Measurements from ENCODE around the gene EMC7. TPM values are rescaled to one million over a fixed set of nuclear protein-coding genes. Genes with fewer than 3 reads are reported as not detected.

EMC7 gene
- total RNA-seq, result 27.3 TPM
- polyA plus RNA-seq, result 59.1 TPM
- long read RNA-seq, donor 1, transcript EMC7-201 (5 exons, 1,155 nt), result major isoform, 5 of 5 reads
- long read RNA-seq, donor 1, partial matches to known transcripts, result 0 of 5 reads
- long read RNA-seq, donor 1, other reads (novel, unspliced or antisense), result 0 of 5 reads
- long read RNA-seq, donor 2, result 0 reads
- long read RNA-seq, donor 3, transcript EMC7-201 (5 exons, 1,155 nt), result major isoform, 100 of 111 reads
- long read RNA-seq, donor 3, partial matches to known transcripts, result 9 of 111 reads
- long read RNA-seq, donor 3, other reads (novel, unspliced or antisense), result 0 of 111 reads
- long read RNA-seq, donor 4, transcript EMC7-201 (5 exons, 1,155 nt), result major isoform, 25 of 31 reads
- long read RNA-seq, donor 4, partial matches to known transcripts, result 5 of 31 reads
- long read RNA-seq, donor 4, other reads (novel, unspliced or antisense), result 0 of 31 reads
- long read RNA-seq, donor 5, transcript EMC7-201 (5 exons, 1,155 nt), result major isoform, 86 of 103 reads
- long read RNA-seq, donor 5, partial matches to known transcripts, result 17 of 103 reads
- long read RNA-seq, donor 5, other reads (novel, unspliced or antisense), result 0 of 103 reads
- long read RNA-seq, donor 6, transcript EMC7-201 (5 exons, 1,155 nt), result major isoform, 50 of 55 reads
- long read RNA-seq, donor 6, partial matches to known transcripts, result 5 of 55 reads
- long read RNA-seq, donor 6, other reads (novel, unspliced or antisense), result 0 of 55 reads
- long read RNA-seq, donor 7, transcript EMC7-201 (5 exons, 1,155 nt), result major isoform, 52 of 55 reads
- long read RNA-seq, donor 7, partial matches to known transcripts, result 0 of 55 reads
- long read RNA-seq, donor 7, other reads (novel, unspliced or antisense), result 0 of 55 reads
- long read RNA-seq, donor 8, transcript EMC7-201 (5 exons, 1,155 nt), result major isoform, 21 of 21 reads
- long read RNA-seq, donor 8, partial matches to known transcripts, result 0 of 21 reads
- long read RNA-seq, donor 8, other reads (novel, unspliced or antisense), result 0 of 21 reads
- long read RNA-seq, donor 9, transcript EMC7-201 (5 exons, 1,155 nt), result major isoform, 24 of 24 reads
- long read RNA-seq, donor 9, partial matches to known transcripts, result 0 of 24 reads
- long read RNA-seq, donor 9, other reads (novel, unspliced or antisense), result 0 of 24 reads
- long read RNA-seq, donor 10, transcript EMC7-201 (5 exons, 1,155 nt), result major isoform, 32 of 32 reads
- long read RNA-seq, donor 10, partial matches to known transcripts, result 0 of 32 reads
- long read RNA-seq, donor 10, other reads (novel, unspliced or antisense), result 0 of 32 reads

DNA sequence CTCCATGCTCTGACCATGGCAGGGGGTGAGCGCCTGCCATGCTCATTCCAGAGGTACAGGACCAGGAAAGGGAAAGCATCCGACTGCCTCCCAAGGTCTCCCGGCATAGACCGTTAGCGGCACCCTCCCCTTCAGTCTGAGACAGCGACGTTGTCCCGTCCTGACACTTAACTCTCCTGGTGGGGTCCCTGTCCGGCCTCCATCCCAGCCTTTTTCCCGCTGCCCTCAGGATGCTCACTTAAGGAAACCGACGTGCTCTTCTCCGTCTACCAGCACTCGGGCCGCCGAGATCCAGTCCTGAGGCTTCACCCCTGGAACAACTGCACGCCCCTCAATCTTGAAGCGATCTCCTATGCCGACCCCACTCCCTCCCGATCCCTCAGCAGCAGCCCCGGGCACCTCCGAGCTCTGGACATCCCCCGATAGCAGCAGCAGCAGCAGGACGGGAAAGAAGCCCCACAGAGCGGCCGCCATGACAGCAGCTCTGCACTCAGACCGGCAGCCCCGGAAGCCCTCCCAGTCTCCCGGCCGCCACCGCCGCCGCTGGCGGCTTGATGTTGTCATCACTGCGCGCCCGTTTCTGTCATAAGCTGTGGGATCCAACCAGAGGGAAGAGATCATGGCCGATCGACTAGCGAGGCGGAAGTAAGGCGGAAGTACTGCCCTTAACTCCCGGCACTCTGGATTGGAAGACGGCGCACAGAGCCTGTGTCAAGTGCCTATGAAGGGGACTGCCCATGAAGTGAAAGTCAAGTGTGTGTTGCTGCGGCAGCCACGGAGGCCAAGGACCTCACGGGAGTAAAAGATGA, at the start of gene EMC7, which contains the start of gene PGBD4:
Gene EMC7, minus strand, starts transcription at position 497 of the 809 bp plus-strand sequence. Its CDS starts 23 bp downstream, at position 474.
Gene PGBD4, plus strand, starts transcription at position 718 of the 809 bp plus-strand sequence. CDS start 449 bp downstream, outside the sequence.
- under 1% methylated on average over 48 of the region's 48 CpGs for WGBS
- Histone ChIP-seq H3K9me3 (ENCODE audit: control insufficient read depth in 2 of 2, insufficient read depth in 1 of 2, low read length in 1 of 2) (peaks cover 1 to 4% of the 10 kb centered on the region in 2 donors), H3K4me1 (ENCODE audit: control insufficient read depth in 2 of 2, insufficient read depth in 2 of 2, low read length in 2 of 2) (peaks cover 6 to 13% of the 10 kb centered on the region in 2 donors), H3K36me3 (ENCODE audit: control insufficient read depth in 2 of 2, insufficient read depth in 2 of 2, low read length in 1 of 2) (no peaks in the 10 kb centered on the region), H3K27me3 (ENCODE audit: control insufficient read depth in 2 of 2, insufficient read depth in 1 of 2, low read length in 1 of 2) (no peaks in the 10 kb centered on the region), H3K4me3 (ENCODE audit: low read length in 2 of 2) (peak within 1 kb of the TSS; percentile 82 to 95), H3K27ac (ENCODE audit: low read depth in 1 of 2, low read length in 1 of 2) (peak within 1 kb of the TSS; percentile 92)
- peak; percentile 98 to 100 (median 99) for DNase-seq (ENCODE audit: low read depth in 6 of 9, low spot score in 9 of 9)

DNA sequence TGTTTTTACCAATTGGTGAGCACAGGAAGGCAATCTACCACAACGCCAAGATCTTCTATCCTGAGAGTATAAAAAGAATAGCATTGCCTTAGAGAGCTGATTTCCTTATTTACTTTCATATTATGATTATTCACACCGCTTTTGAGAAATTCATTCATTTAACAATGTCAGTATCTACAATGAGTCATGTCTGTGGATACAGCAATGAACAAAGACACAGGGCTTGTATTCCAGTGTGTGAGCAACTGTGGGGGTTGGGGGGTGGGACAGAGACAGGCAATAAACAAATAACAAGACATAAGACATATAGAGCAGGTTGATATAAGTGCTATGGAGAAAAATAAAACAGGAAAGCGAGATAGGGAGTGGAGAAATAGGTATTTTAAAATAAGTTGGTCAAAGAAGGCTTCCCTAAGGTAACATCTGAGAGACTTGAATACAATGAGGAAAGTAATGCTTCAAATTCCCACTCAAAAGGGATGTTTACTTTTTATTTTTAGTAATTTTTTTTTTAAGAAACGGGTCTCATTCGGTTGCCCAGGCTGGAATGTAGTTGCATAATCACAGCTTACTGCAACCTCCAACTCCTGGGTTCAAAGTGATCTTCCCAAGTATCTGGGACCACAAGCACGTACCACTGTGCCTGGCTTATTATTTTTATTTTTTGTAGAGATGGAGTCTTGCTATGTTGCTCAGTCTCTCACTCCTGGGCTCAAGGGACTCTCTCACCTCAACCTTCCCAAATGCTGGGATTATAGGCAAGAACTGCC, 45.9 kb upstream of the EMC7 start:
- Histone ChIP-seq H3K9me3 (ENCODE audit: control insufficient read depth in 2 of 2, insufficient read depth in 1 of 2, low read length in 1 of 2) (no peaks in the 10 kb centered on the region), H3K4me1 (ENCODE audit: control insufficient read depth in 2 of 2, insufficient read depth in 2 of 2, low read length in 2 of 2) (no peaks in the 10 kb centered on the region), H3K27ac (ENCODE audit: low read depth in 1 of 2, low read length in 1 of 2) (no peak overlapping the region), H3K4me3 (ENCODE audit: low read length in 2 of 2) (no peak overlapping the region), H3K36me3 (ENCODE audit: control insufficient read depth in 2 of 2, insufficient read depth in 2 of 2, low read length in 1 of 2) (peaks cover 18 to 24% of the 10 kb centered on the region in 2 donors), H3K27me3 (ENCODE audit: control insufficient read depth in 2 of 2, insufficient read depth in 1 of 2, low read length in 1 of 2) (no peaks in the 10 kb centered on the region)
- 66% methylated on average over 6 of the region's 6 CpGs for WGBS
- DNase-seq (ENCODE audit: low read depth in 6 of 9, low spot score in 9 of 9), result no peak

DNA sequence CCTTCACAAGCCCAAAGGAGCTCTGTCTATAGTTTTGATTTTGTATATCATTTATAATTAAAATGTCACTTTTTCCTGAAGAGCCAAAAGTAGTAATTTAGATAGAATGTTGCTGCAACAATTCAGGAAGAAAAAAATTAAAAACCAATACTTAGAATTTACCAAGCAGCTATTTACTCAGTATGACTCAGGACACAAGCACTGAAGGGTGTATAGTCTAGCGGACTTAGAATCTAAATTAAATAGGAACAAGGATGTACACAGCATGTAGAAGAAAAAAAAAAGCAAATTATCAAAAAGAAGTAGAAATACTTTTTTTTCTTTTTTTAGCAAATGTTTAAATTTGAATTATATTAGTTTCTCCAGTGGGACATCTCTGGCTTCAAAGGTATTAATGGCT, 31.8 kb upstream of the EMC7 start:
- DNase-seq (ENCODE audit: low read depth in 6 of 9, low spot score in 9 of 9), result no peak
- Histone ChIP-seq H3K4me3 (ENCODE audit: low read length in 2 of 2) (no peak overlapping the region), H3K36me3 (ENCODE audit: control insufficient read depth in 2 of 2, insufficient read depth in 2 of 2, low read length in 1 of 2) (no peaks in the 10 kb centered on the region), H3K27me3 (ENCODE audit: control insufficient read depth in 2 of 2, insufficient read depth in 1 of 2, low read length in 1 of 2) (no peaks in the 10 kb centered on the region), H3K4me1 (ENCODE audit: control insufficient read depth in 2 of 2, insufficient read depth in 2 of 2, low read length in 2 of 2) (no peaks in the 10 kb centered on the region), H3K9me3 (ENCODE audit: control insufficient read depth in 2 of 2, insufficient read depth in 1 of 2, low read length in 1 of 2) (no peaks in the 10 kb centered on the region), H3K27ac (ENCODE audit: low read depth in 1 of 2, low read length in 1 of 2) (no peak overlapping the region)
- WGBS, result 93% methylated on average over 1 of the region's 1 CpG

DNA sequence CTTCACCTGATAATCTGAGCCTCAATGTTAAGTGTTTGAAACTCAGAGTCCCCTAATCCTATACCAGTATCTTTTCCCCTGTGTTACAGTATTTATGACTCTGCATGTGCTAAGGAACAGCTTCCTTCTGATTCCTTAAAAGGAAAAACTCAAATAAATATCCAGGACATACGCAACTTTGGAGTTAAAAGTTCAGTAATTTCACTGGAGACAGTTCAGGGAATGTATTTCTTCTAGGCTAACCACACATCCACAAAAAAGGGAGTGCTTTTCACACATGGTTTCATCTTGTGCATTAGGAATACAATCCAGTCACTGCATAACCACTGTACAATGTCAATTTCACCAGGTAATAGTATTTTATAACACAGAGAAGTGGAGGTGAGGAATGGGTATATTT, 31.2 kb upstream of the EMC7 start:
- H3K27me3 ChIP-seq (ENCODE audit: control insufficient read depth in 2 of 2, insufficient read depth in 1 of 2, low read length in 1 of 2), result no peaks in the 10 kb centered on the region
- H3K4me3 ChIP-seq (ENCODE audit: low read length in 2 of 2), result no peak overlapping the region
- no peaks in the 10 kb centered on the region for H3K36me3 ChIP-seq (ENCODE audit: control insufficient read depth in 2 of 2, insufficient read depth in 2 of 2, low read length in 1 of 2)
- no peaks in the 10 kb centered on the region for H3K4me1 ChIP-seq (ENCODE audit: control insufficient read depth in 2 of 2, insufficient read depth in 2 of 2, low read length in 2 of 2)
- H3K9me3 ChIP-seq (ENCODE audit: control insufficient read depth in 2 of 2, insufficient read depth in 1 of 2, low read length in 1 of 2), result no peaks in the 10 kb centered on the region
- DNase-seq (ENCODE audit: low read depth in 6 of 9, low spot score in 9 of 9), result no peak
- H3K27ac ChIP-seq (ENCODE audit: low read depth in 1 of 2, low read length in 1 of 2), result no peak overlapping the region
- 96% methylated on average over 1 of the region's 1 CpG for WGBS

DNA sequence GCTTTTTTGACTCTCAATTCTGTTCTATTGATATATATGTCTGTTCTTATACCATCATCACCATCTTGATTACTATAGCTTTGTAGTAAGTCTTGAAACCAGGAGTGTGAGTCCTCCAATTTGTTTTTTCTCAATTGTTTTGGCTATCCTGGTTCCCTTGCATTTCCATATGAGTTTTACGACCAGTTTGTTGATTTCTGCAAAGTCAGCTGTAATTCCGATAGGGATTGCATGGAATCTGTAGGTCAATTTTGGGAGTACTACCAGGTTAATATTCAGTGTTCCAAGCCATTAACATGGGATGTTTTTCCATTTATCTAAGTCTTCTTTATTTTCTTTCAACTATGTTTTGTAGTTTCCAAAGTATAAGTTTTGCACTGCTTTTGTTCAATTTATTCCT, 27.2 kb upstream of the EMC7 start:
- H3K27me3 ChIP-seq (ENCODE audit: control insufficient read depth in 2 of 2, insufficient read depth in 1 of 2, low read length in 1 of 2), result no peaks in the 10 kb centered on the region
- no peaks in the 10 kb centered on the region for H3K9me3 ChIP-seq (ENCODE audit: control insufficient read depth in 2 of 2, insufficient read depth in 1 of 2, low read length in 1 of 2)
- no peak overlapping the region for H3K4me3 ChIP-seq (ENCODE audit: low read length in 2 of 2)
- WGBS, result 50% methylated on average over 2 of the region's 2 CpGs
- no peaks in the 10 kb centered on the region for H3K36me3 ChIP-seq (ENCODE audit: control insufficient read depth in 2 of 2, insufficient read depth in 2 of 2, low read length in 1 of 2)
- H3K27ac ChIP-seq (ENCODE audit: low read depth in 1 of 2, low read length in 1 of 2), result no peak overlapping the region
- no peak for DNase-seq (ENCODE audit: low read depth in 6 of 9, low spot score in 9 of 9)
- no peaks in the 10 kb centered on the region for H3K4me1 ChIP-seq (ENCODE audit: control insufficient read depth in 2 of 2, insufficient read depth in 2 of 2, low read length in 2 of 2)

DNA sequence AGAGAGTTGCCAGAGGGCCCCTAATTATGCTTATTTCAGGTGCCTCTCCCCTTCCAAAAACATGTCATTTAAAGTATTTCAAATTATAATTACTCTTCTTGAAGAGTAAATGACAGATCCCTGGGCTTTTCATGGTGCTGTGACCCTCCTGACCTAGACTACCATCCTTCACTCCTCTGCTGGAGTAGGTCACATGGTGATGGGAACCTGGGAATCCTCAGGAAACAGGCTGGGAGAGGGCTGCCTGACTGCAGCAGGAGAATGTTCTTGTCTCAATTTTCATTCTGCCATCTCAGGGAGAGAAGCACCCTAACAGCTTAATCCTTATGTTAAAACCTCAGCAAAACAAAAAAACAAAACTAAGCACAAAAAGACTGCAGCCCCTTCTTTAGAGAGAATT, 24.9 kb upstream of the EMC7 start:
- H3K4me3 ChIP-seq (ENCODE audit: low read length in 2 of 2), result no peak overlapping the region
- H3K4me1 ChIP-seq (ENCODE audit: control insufficient read depth in 2 of 2, insufficient read depth in 2 of 2, low read length in 2 of 2), result no peaks in the 10 kb centered on the region
- H3K9me3 ChIP-seq (ENCODE audit: control insufficient read depth in 2 of 2, insufficient read depth in 1 of 2, low read length in 1 of 2), result no peaks in the 10 kb centered on the region
- no peaks in the 10 kb centered on the region for H3K27me3 ChIP-seq (ENCODE audit: control insufficient read depth in 2 of 2, insufficient read depth in 1 of 2, low read length in 1 of 2)
- no peak overlapping the region for H3K27ac ChIP-seq (ENCODE audit: low read depth in 1 of 2, low read length in 1 of 2)
- no peak for DNase-seq (ENCODE audit: low read depth in 6 of 9, low spot score in 9 of 9)
- H3K36me3 ChIP-seq (ENCODE audit: control insufficient read depth in 2 of 2, insufficient read depth in 2 of 2, low read length in 1 of 2), result no peaks in the 10 kb centered on the region

DNA sequence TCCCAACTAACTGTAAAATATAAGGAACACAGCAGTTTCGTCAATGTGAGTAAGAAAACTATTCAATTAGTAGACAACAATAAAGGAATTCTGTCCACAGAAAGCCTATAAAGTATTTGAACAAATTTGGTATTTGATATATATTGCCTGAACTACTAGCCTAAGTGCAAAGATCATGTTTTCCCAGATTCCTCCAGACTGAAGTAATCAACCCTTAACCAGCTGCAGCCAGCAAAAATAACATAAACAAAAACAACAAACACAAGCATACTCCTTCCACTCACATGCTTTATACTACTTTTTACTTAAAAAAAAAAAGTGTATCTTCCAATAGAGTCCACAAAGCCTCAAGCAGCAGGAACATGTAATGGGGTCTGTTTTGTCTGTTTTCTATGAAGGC, 24.3 kb upstream of the EMC7 start:
- H3K9me3 ChIP-seq (ENCODE audit: control insufficient read depth in 2 of 2, insufficient read depth in 1 of 2, low read length in 1 of 2), result no peaks in the 10 kb centered on the region
- DNase-seq (ENCODE audit: low read depth in 6 of 9, low spot score in 9 of 9), result no peak
- H3K4me1 ChIP-seq (ENCODE audit: control insufficient read depth in 2 of 2, insufficient read depth in 2 of 2, low read length in 2 of 2), result no peaks in the 10 kb centered on the region
- H3K4me3 ChIP-seq (ENCODE audit: low read length in 2 of 2), result no peak overlapping the region
- no peaks in the 10 kb centered on the region for H3K36me3 ChIP-seq (ENCODE audit: control insufficient read depth in 2 of 2, insufficient read depth in 2 of 2, low read length in 1 of 2)
- H3K27ac ChIP-seq (ENCODE audit: low read depth in 1 of 2, low read length in 1 of 2), result no peak overlapping the region
- H3K27me3 ChIP-seq (ENCODE audit: control insufficient read depth in 2 of 2, insufficient read depth in 1 of 2, low read length in 1 of 2), result no peaks in the 10 kb centered on the region
- 96% methylated on average over 1 of the region's 1 CpG for WGBS

DNA sequence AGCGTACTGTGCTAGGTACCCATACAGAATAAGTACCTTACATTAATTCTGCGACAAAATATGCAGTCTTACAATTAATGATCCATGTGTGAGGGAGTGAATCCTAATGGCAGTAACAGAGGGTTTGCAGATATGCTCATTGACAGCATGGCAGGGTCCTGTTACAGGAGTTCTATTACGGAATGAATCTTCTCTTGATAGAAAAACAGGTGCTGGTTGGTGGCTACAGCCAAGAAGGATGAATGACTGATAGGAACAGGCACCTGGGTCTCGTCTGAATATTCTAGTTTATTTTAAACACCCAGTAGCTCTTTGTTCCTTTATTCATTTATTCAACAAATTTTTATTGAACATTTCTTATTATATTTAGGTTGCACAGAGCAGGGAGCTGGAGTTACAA, 23.0 kb upstream of the EMC7 start:
- no peaks in the 10 kb centered on the region for H3K9me3 ChIP-seq (ENCODE audit: control insufficient read depth in 2 of 2, insufficient read depth in 1 of 2, low read length in 1 of 2)
- H3K27me3 ChIP-seq (ENCODE audit: control insufficient read depth in 2 of 2, insufficient read depth in 1 of 2, low read length in 1 of 2), result no peaks in the 10 kb centered on the region
- H3K27ac ChIP-seq (ENCODE audit: low read depth in 1 of 2, low read length in 1 of 2), result no peak overlapping the region
- 86% methylated on average over 4 of the region's 4 CpGs for WGBS
- no peaks in the 10 kb centered on the region for H3K4me1 ChIP-seq (ENCODE audit: control insufficient read depth in 2 of 2, insufficient read depth in 2 of 2, low read length in 2 of 2)
- no peak for DNase-seq (ENCODE audit: low read depth in 6 of 9, low spot score in 9 of 9)
- H3K4me3 ChIP-seq (ENCODE audit: low read length in 2 of 2), result no peak overlapping the region
- no peaks in the 10 kb centered on the region for H3K36me3 ChIP-seq (ENCODE audit: control insufficient read depth in 2 of 2, insufficient read depth in 2 of 2, low read length in 1 of 2)
